IMR-90 (cell line): ENCODE results near the gene SORCS1. TPM values are rescaled to one million over a fixed set of nuclear protein-coding genes. Genes with fewer than 3 reads are reported as not detected.

ENCODE experiments used
- ATAC-seq: fragments of 200-7000 bp; cut with Tn5 transposase; 2 replicates; pipeline ENCODE4 v1.9.1; 2020; ENCODE audit warnings: low read depth, mild to moderate bottlenecking, moderate library complexity
- BruUV-seq: library from RNA; stranded (reverse); fragments of 400-500 nt; replicated peaks from 2 replicates; lab custom pipeline; 2021; lab: Mats Ljungman, UMichigan
- CTCF ChIA-PET: fragments of 300-600 bp; formaldehyde crosslinking; extraction: SDS; loops from one replicate; lab custom pipeline; 2021; ENCODE audit warnings: antibody characterized with exemption; lab: Yijun Ruan, JAX
- POLR2A ChIA-PET: fragments of 300-600 bp; sonication (Branson Sonifier 250); formaldehyde crosslinking; loops from one replicate; lab custom pipeline; 2022; ENCODE audit warnings: antibody characterized with exemption; ENCODE audit not compliant: unreplicated experiment; lab: Charles Lee
- DNase-seq: peaks from one replicate; pipeline ENCODE4 v3.0.0; 2013
- H2AFZ ChIP-seq: replicated peaks from 2 replicates; pipeline ENCODE3; 2013; ENCODE audit warnings: low read length, mild to moderate bottlenecking; ENCODE audit not compliant: poor library complexity
- H2AK5ac ChIP-seq: 2 replicates; pipeline ENCODE4 v1.6.1; 2013; ENCODE audit warnings: low read depth, low read length, inconsistent platforms
- H2AK9ac ChIP-seq: replicated peaks from 2 replicates; pipeline ENCODE3; 2013; ENCODE audit warnings: mild to moderate bottlenecking, low read depth, low read length, moderate library complexity; ENCODE audit not compliant: poor library complexity
- H2BK120ac ChIP-seq: 2 replicates; pipeline ENCODE4 v1.6.1; 2013; ENCODE audit warnings: low read depth, low read length, inconsistent platforms
- H2BK15ac ChIP-seq: 3 replicates; pipeline ENCODE4 v1.6.1; 2013; ENCODE audit warnings: low read depth, low read length, inconsistent platforms
- H2BK20ac ChIP-seq: 2 replicates; pipeline ENCODE4 v1.6.1; 2013; ENCODE audit warnings: low read depth, mild to moderate bottlenecking, inconsistent platforms, low read length, moderate library complexity
- H2BK5ac ChIP-seq: 2 replicates; pipeline ENCODE4 v1.6.1; 2013; ENCODE audit warnings: mild to moderate bottlenecking, low read depth, low read length, inconsistent platforms; ENCODE audit not compliant: poor library complexity, severe bottlenecking
- H3K14ac ChIP-seq: replicated peaks from 2 replicates; pipeline ENCODE4 v1.6.1; 2013; ENCODE audit warnings: low read depth, low read length, inconsistent platforms
- H3K18ac ChIP-seq: 2 replicates; pipeline ENCODE4 v1.6.1; 2013; ENCODE audit warnings: low read depth, low read length, control low read depth
- H3K23ac ChIP-seq: 2 replicates; pipeline ENCODE4 v1.6.1; 2013; ENCODE audit warnings: low read depth, low read length, inconsistent platforms
- H3K27ac ChIP-seq: 2 replicates; pipeline ENCODE4 v1.5.1; 2013; ENCODE audit warnings: mild to moderate bottlenecking, control low read depth, low read length; ENCODE audit not compliant: insufficient read depth
- H3K27me3 ChIP-seq: 2 replicates; pipeline ENCODE4 v1.6.1; 2013; ENCODE audit warnings: low read length; ENCODE audit not compliant: control insufficient read depth, insufficient read depth
- H3K36me3 ChIP-seq: 2 replicates; pipeline ENCODE4 v1.6.1; 2013; ENCODE audit warnings: low read length, mixed read lengths; ENCODE audit not compliant: control insufficient read depth, insufficient read depth
- H3K4ac ChIP-seq: 2 replicates; pipeline ENCODE4 v1.6.1; 2013; ENCODE audit warnings: low read depth, low read length, inconsistent platforms
- H3K4me1 ChIP-seq: 2 replicates; pipeline ENCODE4 v1.6.1; 2013; ENCODE audit warnings: low read length, mixed read lengths; ENCODE audit not compliant: control insufficient read depth, insufficient read depth
- H3K4me2 ChIP-seq: 2 replicates; pipeline ENCODE4 v1.6.1; 2013; ENCODE audit warnings: low read depth, mild to moderate bottlenecking, control low read depth, low read length, moderate library complexity
- H3K4me3 ChIP-seq: 2 replicates; pipeline ENCODE4 v1.5.1; 2013; ENCODE audit warnings: low read depth, mild to moderate bottlenecking, control low read depth, low read length, moderate library complexity; ENCODE audit not compliant: insufficient read depth
- H3K56ac ChIP-seq: 2 replicates; pipeline ENCODE4 v1.6.1; 2013; ENCODE audit warnings: low read length, inconsistent platforms; ENCODE audit not compliant: insufficient read depth; ENCODE audit errors: extremely low read depth
- H3K79me1 ChIP-seq, 2 experiments: 2 replicates each; pipeline ENCODE4 v1.6.1; 2013; ENCODE audit warnings: low read length in 2 of 2, inconsistent platforms in 1 of 2, low read depth in 1 of 2
- H3K9ac ChIP-seq: 2 replicates; pipeline ENCODE4 v1.6.1; 2013; ENCODE audit warnings: low read depth, low read length, control low read depth
- H3K9me1 ChIP-seq: 2 replicates; pipeline ENCODE4 v1.6.1; 2013; ENCODE audit warnings: low read length, inconsistent platforms; ENCODE audit not compliant: insufficient read depth
- H3K9me3 ChIP-seq: 2 replicates; pipeline ENCODE4 v1.6.1; 2013; ENCODE audit warnings: low read length; ENCODE audit not compliant: control insufficient read depth, insufficient read depth
- H4K20me1 ChIP-seq: 2 replicates; pipeline ENCODE4 v1.6.1; 2013; ENCODE audit warnings: low read length, inconsistent platforms; ENCODE audit not compliant: insufficient read depth
- H4K5ac ChIP-seq: 2 replicates; pipeline ENCODE4 v1.6.1; 2013; ENCODE audit warnings: mild to moderate bottlenecking, low read depth, low read length, control low read depth
- H4K8ac ChIP-seq, 2 experiments: 2 replicates each; pipeline ENCODE4 v1.6.1; 2013; ENCODE audit warnings: low read depth in 2 of 2, low read length in 2 of 2, control low read depth in 1 of 2, inconsistent platforms in 1 of 2
- H4K91ac ChIP-seq: 2 replicates; pipeline ENCODE4 v1.6.1; 2013; ENCODE audit warnings: low read depth, low read length, inconsistent platforms; ENCODE audit not compliant: insufficient read depth
- BHLHE40 ChIP-seq: fragments of 150-350 bp; IDR thresholded peaks from 2 replicates; pipeline ENCODE4 v1.6.1; 2016; ENCODE audit warnings: mild to moderate bottlenecking, low read depth, low read length
- CEBPB ChIP-seq: IDR thresholded peaks from 2 replicates; pipeline ENCODE4 v1.6.1; 2012; ENCODE audit warnings: low read depth, low read length, improper control_type of control experiment
- CHD1 ChIP-seq: IDR thresholded peaks from 2 replicates; pipeline ENCODE4 v1.6.1; 2012; ENCODE audit warnings: low read depth, low read length, improper control_type of control experiment
- CTCF ChIP-seq: conservative IDR thresholded peaks from 2 replicates; pipeline ENCODE4 v1.5.1; 2012; ENCODE audit warnings: mild to moderate bottlenecking, low read depth, low read length, improper control_type of control experiment
- ELK1 ChIP-seq: fragments of 150-350 bp; IDR thresholded peaks from 2 replicates; pipeline ENCODE4 v1.6.1; 2016; ENCODE audit warnings: low read depth, mild to moderate bottlenecking, low read length, moderate library complexity, borderline replicate concordance
- FOS ChIP-seq: fragments of 150-350 bp; IDR thresholded peaks from 2 replicates; pipeline ENCODE4 v1.6.1; 2016; ENCODE audit warnings: low read depth, low read length
- MAZ ChIP-seq: IDR thresholded peaks from 2 replicates; pipeline ENCODE4 v1.6.1; 2012; ENCODE audit warnings: low read depth, mild to moderate bottlenecking, low read length, improper control_type of control experiment, moderate library complexity, borderline replicate concordance
- MXI1 ChIP-seq: IDR thresholded peaks from 2 replicates; pipeline ENCODE4 v1.6.1; 2012; ENCODE audit warnings: low read depth, mild to moderate bottlenecking, low read length, moderate library complexity, borderline replicate concordance
- NFE2L2 ChIP-seq: fragments of 150-350 bp; IDR thresholded peaks from 2 replicates; pipeline ENCODE4 v1.6.1; 2016; ENCODE audit warnings: low read depth, mild to moderate bottlenecking, low read length
- POLR2A ChIP-seq: IDR thresholded peaks from 2 replicates; pipeline ENCODE4 v1.6.1; 2012; ENCODE audit warnings: mild to moderate bottlenecking, low read depth, low read length
- RAD21 ChIP-seq: IDR thresholded peaks from 2 replicates; pipeline ENCODE4 v1.6.1; 2012; ENCODE audit warnings: low read length, improper control_type of control experiment
- RCOR1 ChIP-seq: IDR thresholded peaks from 2 replicates; pipeline ENCODE4 v1.6.1; 2012; ENCODE audit warnings: mild to moderate bottlenecking, low read length, improper control_type of control experiment; ENCODE audit not compliant: insufficient replicate concordance
- RFX5 ChIP-seq: IDR thresholded peaks from 2 replicates; pipeline ENCODE4 v1.8.0; 2012; ENCODE audit warnings: low read depth, mild to moderate bottlenecking, low read length, moderate library complexity
- SMC3 ChIP-seq: fragments of 150-350 bp; IDR thresholded peaks from 2 replicates; pipeline ENCODE4 v1.6.1; 2016; ENCODE audit warnings: low read depth, mild to moderate bottlenecking, antibody characterized with exemption, low read length, moderate library complexity
- USF2 ChIP-seq: fragments of 150-350 bp; IDR thresholded peaks from 2 replicates; pipeline ENCODE4 v1.6.1; 2017; ENCODE audit warnings: mild to moderate bottlenecking, antibody characterized with exemption, low read length, low read depth
- WGBS, 2 experiments: methylation state at CpG; one replicate each; pipeline versions ENCODE4 v1.1.5 to v1.1.7; 2013; ENCODE audit warnings: missing lambda C conversion rate in 2 of 2; ENCODE audit not compliant: insufficient read length in 1 of 2; ENCODE audit errors: extremely low coverage in 2 of 2; 5-methylcytosine and 5-hydroxymethylcytosine counted together
- dilution Hi-C: fragments of 300-500 bp; cut with HindIII; formaldehyde crosslinking; loops from one replicate; pipeline ENCODE4 v1.14.3; 2018; ENCODE audit warnings: low sequenced_read_pairs; ENCODE audit not compliant: unreplicated experiment
- in situ Hi-C: fragments of 300-500 bp; cut with MboI; formaldehyde crosslinking; loops from 3 replicates; pipeline ENCODE4 v1.14.3; 2019; ENCODE audit warnings: low sequenced_read_pairs, inconsistent platforms, mixed read lengths
- intact Hi-C: fragments of 100-400 bp; cut with micrococcal nuclease; formaldehyde crosslinking; loops from 2 replicates; pipeline ENCODE4 v1.10.0; 2022
- polyA plus RNA-seq, 3 experiments: library from polyadenylated mRNA; depleted of rRNA; stranded (reverse); fragments of >200 nt; gene quantifications; 2 replicates each; pipeline ENCODE4 v1.2.3, GENCODE V29; 2012; ENCODE audit warnings: low replicate concordance in 1 of 3
- total RNA-seq: library from RNA; depleted of rRNA; stranded (reverse); fragments of >200 nt; gene quantifications from 2 replicates; pipeline ENCODE4 v1.2.3, GENCODE V29; 2012

The SORCS1 gene
- total and polyA plus RNA-seq, 2 of the 4 experiments (the other 2 are of a cell fraction): under 0.01 TPM; not detected in 1

- BruUV-seq: no TSS peak
- TF ChIP-seq CHD1: no peak
- TF ChIP-seq NFE2L2: no peak
- TF ChIP-seq USF2: no peak
- TF ChIP-seq SMC3: no peak
- no peak for TF ChIP-seq RAD21
- TF ChIP-seq BHLHE40: no peak
- no peak for TF ChIP-seq MXI1
- TF ChIP-seq FOS: no peak
- TF ChIP-seq RCOR1: no peak
- no peak for TF ChIP-seq CEBPB
- no peak for TF ChIP-seq ELK1
- TF ChIP-seq CTCF: no peak
- TF ChIP-seq POLR2A: no peak
- no peak for TF ChIP-seq RFX5
- no peak for TF ChIP-seq MAZ
Observed at GRCh38 chr10:106609470-106610266, 554.8 kb downstream of the SORCS1 start.

More at GRCh38 chr10:106609470-106610266, 554.8 kb downstream of the SORCS1 start:
- no peak overlapping the region for H4K91ac ChIP-seq
- no peaks in the 10 kb centered on the region for H4K20me1 ChIP-seq
- no peak overlapping the region for H3K56ac ChIP-seq
- H2AK9ac ChIP-seq: no peak overlapping the region
- H3K14ac ChIP-seq: no peak overlapping the region
- no peak overlapping the region for H2BK120ac ChIP-seq
- in situ Hi-C loops (no loop called here), dilution Hi-C loops (no loop called here), intact Hi-C loops (no loop called here)
- H3K9me1 ChIP-seq: no peaks in the 10 kb centered on the region
- H3K4me2 ChIP-seq: no peak overlapping the region
- H3K9ac ChIP-seq: no peak overlapping the region
- no peaks in the 10 kb centered on the region for H3K36me3 ChIP-seq
- no peaks in the 10 kb centered on the region for H3K4me1 ChIP-seq
- WGBS, 2 experiments: no CpG with 5 or more reads among the region's 3 CpGs
- no peak overlapping the region for H2BK15ac ChIP-seq
- no peaks in the 10 kb centered on the region for H3K79me1 ChIP-seq
- H2BK5ac ChIP-seq: no peak overlapping the region
- H3K18ac ChIP-seq: no peak overlapping the region
- ChIA-PET CTCF (interaction anchor here (0.8 kb wide), 1 partner anchor 13 kb away, joined by 3 read pairs; no protein-coding TSS in a partner anchor), POLR2A (no interaction called here)
- no peak for DNase-seq
- no peak overlapping the region for H3K4ac ChIP-seq
- H2AFZ ChIP-seq: no peak overlapping the region
- H3K9me3 ChIP-seq: peaks cover 3% of the 10 kb centered on the region; the same call in 1 of the 2 replicates
- no peak overlapping the region for H4K5ac ChIP-seq
- no peak overlapping the region for H2AK5ac ChIP-seq
- ATAC-seq: no peak
- no peak overlapping the region for H3K23ac ChIP-seq
- no peak overlapping the region for H3K27ac ChIP-seq
- H3K27me3 ChIP-seq: no peaks in the 10 kb centered on the region
- H3K4me3 ChIP-seq: no peak overlapping the region
- no peak overlapping the region for H4K8ac ChIP-seq
- H2BK20ac ChIP-seq: no peak overlapping the region
